CD4-positive, alpha-beta T cell treated with Interleukin-21 for 1 hour (primary cell): Measurements from ENCODE around the gene MCOLN3.
"Not testable (repeated sequence)": the region's sequence is repeated elsewhere in the genome, so short reads cannot be mapped to it uniquely, and the experiment has no call there.

Source experiments
- DNase-seq: peaks from one replicate; pipeline ENCODE4 v3.0.0-alpha.2; 2020

The MCOLN3 gene

DNA sequence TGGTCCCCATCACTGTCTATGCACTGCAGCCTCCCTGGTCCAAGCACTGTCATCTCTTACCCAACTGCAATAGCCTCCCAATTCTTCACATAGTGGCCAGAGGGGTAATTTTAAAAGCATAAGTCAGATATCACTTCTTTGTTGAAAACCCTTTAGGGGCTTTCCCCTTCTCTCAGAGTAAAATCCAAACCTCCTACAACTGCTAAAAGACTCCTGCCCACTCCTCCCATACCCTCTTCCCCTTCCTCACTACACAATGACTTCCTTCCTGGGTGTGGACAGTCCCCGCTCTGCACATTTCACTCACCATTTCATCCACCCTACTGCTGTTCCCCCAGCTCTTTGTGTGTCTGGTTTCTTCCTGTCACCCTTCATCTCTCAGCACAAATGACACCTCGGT is 59.7 kb downstream of the MCOLN3 start:
- peak; percentile 28 for DNase-seq

DNA sequence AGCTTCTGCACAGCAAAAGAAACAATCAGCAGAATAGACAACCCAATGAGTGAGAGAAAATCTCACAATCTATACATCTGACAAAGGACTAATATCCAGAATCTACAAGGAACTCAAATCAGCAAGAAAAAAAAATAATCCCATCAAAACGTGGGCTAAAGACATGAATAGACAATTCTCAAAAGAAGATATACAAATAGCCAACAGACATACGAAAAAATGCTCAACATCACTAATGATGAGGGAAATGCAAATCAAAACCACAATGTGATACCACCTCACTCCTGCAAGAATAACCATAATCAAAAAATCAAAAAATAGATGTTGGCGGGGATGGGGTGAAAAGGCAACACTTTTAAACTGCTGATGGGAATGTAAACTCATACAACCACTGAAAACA is 61.7 kb downstream of the MCOLN3 start:
- DNase-seq, result not testable (repeated sequence)

DNA sequence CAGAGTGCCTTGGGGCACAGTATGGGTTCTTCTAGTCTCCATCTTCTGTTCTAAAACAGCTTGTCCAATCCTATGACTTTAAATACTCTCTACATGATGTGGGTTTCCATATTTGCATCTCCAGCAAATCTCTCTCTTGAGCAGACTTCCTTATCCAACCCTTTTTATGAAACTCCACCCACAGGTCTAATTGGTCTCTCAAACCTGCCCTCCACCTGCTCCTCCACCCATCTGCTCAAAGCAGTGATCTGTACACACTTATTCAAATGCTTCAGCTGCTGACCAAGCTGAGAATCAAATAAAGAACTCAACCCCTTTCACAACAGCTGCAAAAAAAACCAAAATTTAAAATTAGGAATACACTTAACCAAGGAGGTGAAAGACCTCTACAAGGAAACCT is 62.9 kb downstream of the MCOLN3 start:
- DNase-seq, result no peak

DNA sequence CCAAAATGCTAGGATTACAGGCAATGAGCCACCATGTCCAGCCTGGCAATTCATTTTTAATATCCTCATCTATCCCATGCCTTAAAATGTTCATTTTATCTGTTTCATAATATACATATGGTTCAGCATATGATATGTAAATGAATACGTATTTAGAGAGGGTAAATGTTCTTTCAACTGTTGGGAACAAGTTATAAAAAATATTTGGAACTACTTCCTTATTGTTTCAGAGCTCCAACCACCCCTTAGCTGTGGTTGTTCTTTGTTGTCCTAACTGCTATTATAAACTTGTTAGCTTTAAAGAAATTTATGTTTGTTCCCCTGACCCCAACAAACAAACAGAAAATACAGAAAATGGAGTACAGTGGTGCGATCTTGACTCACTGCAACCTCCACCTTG is 65.9 kb downstream of the MCOLN3 start:
- DNase-seq, result no peak

DNA sequence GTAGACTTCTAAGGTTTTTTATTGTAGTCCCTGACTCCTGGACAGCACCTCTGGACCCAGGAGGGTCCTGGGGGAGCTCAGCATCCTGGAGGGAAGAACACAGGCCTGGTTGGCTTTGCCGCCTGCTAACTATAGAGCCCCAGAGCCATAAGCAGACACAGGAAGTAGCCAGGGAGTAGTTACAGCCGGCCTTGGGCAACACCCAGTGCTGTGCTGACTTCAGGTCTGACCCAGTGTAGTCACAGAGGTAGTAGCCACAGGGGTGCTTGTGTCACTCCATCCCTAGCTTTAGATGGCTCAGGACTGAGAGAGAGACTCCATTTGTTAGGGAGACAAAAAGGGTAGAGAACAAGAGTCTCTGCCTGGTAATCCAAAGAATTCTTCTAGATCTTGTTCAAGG is 73.3 kb downstream of the MCOLN3 start:
- no peak for DNase-seq

DNA sequence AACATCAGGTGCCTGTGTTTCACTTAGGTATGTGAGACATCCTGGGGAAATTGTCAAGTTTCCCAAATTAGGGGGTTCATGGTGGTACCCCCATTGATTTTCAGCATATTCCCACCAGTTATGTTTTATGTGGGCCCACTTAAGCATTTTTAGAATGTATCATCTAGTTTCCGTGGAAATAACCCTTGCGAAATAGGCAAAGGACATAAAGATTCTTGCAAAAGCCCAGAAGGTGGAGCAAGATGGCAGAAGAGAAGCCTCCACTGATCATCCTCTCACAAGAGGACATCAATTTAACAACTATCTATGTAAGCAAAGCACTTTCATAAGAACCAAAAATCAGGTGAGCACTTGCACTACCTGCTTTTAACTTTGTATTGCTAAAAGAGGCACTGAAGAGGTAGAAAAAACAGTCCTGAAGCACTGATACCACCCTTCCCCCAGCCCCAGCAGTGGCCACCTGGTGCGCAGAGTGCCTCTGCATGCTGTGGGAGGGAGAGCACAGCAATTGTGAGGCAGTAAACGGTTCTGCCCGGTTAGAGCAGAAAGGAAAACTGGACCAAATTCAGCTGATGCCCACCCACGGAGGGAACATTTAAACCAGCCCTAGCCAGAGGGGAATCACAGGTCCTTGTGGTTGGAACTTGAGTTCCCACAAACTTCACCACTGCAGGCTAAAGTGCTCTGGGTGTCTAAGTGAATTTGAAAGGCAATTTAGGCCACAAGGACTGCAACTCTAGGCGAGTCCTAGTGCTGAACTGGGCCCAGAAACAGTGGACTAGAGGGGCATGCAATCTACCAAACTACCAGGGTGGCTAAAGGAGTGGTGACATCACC is 74.6 kb downstream of the MCOLN3 start:
- peak; percentile 22 for DNase-seq

DNA sequence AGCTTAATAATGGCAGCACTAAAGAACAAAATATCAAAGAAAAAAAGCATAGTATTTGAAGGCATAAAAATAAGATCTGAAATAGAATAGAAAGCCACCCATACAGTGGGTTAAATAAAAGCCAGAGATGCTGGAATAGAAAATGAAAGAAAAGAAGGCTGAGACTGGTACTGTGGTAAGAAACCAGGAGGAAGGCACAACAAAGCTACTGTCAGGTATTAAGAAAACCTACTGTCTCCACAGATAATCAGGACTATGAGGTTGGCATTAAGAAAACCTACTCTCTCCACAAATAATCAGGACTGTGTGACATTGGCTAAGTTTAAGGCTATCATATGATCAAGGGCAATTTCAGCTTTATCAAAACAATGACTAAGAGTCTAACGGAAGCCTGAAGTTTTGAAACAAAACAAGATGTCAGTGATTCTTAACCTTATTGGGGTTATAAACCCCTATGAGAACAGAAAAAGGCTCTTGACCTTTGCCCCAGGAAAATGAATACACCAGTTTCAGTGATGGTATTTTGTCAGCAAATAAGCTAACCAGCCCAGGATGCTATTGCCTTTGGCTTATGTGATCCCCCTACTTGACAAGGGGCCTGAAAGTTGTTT is 75.8 kb downstream of the MCOLN3 start:
- no peak for DNase-seq

DNA sequence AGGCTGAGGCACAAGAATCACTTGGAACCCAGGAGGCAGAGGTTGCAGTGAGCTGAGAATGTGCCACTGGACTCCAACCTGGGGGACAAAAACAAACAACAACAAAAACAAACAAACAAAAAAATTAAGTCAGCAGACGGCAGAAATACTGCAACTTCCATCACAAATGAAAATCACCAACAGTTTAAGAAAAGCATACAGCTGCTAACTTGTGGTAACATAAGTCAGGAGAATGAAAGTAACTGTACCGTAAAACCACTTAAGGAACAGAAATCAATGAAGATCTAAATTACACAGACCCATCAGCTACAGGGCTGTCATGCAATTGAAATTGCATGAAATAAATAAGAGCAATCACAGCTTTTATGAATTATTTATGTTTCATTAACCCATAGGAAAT is 76.3 kb downstream of the MCOLN3 start:
- no peak for DNase-seq

DNA sequence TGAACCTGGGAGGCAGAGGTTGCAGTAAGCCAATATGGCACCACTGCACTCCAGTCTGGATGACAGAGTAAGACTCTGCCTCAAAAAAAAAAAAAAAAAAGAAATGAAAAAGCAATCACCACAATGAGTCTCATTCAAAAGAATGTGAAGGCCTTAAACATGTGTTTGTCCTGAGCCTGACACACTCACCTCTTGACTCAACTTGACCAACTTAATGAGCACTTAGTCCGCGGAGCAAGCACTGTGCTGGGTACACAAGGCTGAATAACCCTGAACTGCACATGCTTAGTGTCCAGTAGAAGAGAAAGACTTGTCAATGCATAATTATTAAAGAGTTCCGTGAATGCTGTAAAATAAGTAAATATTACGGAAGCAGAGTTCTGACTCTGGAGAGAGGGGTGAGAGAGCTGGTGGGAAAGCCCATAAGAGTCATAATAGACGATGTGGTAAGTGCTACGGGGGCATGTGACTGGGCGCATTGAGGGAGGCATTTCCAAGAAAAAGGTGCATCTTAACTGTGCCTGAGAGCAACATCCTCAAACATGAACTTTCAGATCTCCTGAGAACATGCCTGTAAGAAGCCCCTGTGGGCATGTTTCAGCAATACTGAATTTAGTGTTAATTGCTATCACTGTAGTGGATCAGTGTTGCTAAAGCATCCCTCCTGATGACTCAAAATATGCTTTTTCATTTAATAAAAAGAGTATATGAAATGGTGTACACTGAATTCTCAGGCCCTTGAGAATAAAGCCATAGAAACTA is 78.6 kb downstream of the MCOLN3 start:
- no peak for DNase-seq

DNA sequence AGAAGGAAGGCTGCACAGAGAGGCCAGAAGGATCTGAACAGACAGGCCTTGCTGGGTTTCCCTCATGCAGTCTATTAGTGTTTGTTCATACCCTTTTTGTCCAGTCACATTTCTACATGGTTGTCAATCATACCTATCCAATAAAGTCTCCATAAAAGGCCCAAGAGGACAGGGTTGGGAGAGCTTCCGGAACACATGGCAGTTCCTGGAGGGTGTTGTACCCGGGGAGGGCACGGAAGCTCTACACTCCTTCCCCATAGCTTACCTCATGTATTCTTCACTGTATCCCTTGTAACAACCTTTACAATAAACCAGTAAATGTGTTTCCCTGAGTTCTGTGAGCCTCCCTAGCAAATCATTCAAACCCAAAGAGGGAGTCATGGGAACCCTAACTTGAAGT is 79.4 kb downstream of the MCOLN3 start:
- DNase-seq, result no peak

DNA sequence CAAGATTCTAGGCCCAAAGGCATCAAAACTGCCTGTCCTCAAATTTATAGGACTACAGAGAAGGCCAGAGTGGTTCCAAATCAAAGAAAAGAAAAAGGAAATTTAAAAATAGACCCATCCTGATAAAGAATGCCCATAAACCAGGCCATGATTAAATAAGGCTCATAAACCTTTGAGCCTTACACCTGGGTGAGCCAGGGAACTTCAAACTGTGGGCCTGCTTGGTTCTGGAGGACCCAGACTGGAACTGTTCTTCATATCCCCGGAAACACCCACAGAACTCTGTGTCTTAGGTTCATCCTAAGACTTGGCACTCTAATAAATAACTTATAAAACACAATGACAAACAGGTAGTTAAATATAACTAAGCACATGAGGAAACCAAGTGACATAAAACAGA is 80.2 kb downstream of the MCOLN3 start:
- no peak for DNase-seq
